Measurements from ENCODE around the gene PAXX. TPM values are rescaled to one million over a fixed set of nuclear protein-coding genes. Genes with fewer than 3 reads are reported as not detected.

The PAXX gene
- total and polyA plus RNA-seq, 9 of the 15 experiments (the other 6 are each of a cell fraction or from before 2014, with no cell fraction given), result 1.2 to 175 (median 38.5) TPM

- peak overlapping the region in 1 of 2 experiments; percentile 36; a peak in 1 of 4 replicates for H3K9ac ChIP-seq (ENCODE audit: insufficient read depth in 1 of 2, low read depth in 2 of 2, low read length in 2 of 2)
- H3K36me3 ChIP-seq (ENCODE audit: control insufficient read depth, insufficient read depth, low read length), result no peaks in the 10 kb centered on the region
- no peaks in the 10 kb centered on the region for H3K9me3 ChIP-seq (replicated peaks; ENCODE audit: control insufficient read depth, insufficient read depth, low read depth, low read length)
- FAIRE-seq (no peak), DNase-seq (ENCODE audit: extremely low read depth in 1 of 4, low spot score in 3 of 4) (peak in 1 of 4 experiments; percentile 24), ATAC-seq (no peak)
- TF ChIP-seq USF2 (CRISPR knock-in tag; IDR thresholded peaks at IDR 0.05), result 0 out of 2 replicates have a peak, but pooled peaks have one; percentile 4
- peak; percentile 15; the same call in 1 of the 2 replicates for TF ChIP-seq NFIC (IDR thresholded peaks at IDR 0.05)
- peak; percentile 77 for TF ChIP-seq EGR1 (conservative IDR thresholded peaks at IDR 0.05)
- TF ChIP-seq ZEB2 (IDR thresholded peaks at IDR 0.05), result no peak
- no peak for TF ChIP-seq SMARCE1 (IDR thresholded peaks at IDR 0.05)
- H3K79me2 ChIP-seq (ENCODE audit: control insufficient read depth, insufficient read depth, low read length), result no peaks in the 10 kb centered on the region
- peaks cover 0 to 22% of the 10 kb centered on the region in 2 experiments; a peak in 1 of 5 replicates for H3K27me3 ChIP-seq (ENCODE audit: control insufficient read depth in 2 of 2, insufficient read depth in 2 of 2, low read length in 2 of 2)
- no peak overlapping the region for H3K4me3 ChIP-seq
- no peak overlapping the region for H3K4me2 ChIP-seq (ENCODE audit: insufficient read depth, low read length)
- H3K4me1 ChIP-seq (replicated peaks in 1 of 2; ENCODE audit: control insufficient read depth in 2 of 2, insufficient read depth in 2 of 2, low read length in 2 of 2), result peaks cover 0 to 69% of the 10 kb centered on the region in 2 experiments; a peak in 3 of 5 replicates
- H3K27ac ChIP-seq (ENCODE audit: extremely low read depth, low read depth, low read length), result no peak overlapping the region
- ChIA-PET CTCF (ENCODE audit: low intra/inter-chr PET ratio) (interaction anchor here (0.6 kb wide), 1 partner anchor 33 kb away, joined by 3 read pairs; no protein-coding TSS in a partner anchor), POLR2A (interaction anchor here (0.6 to 0.8 kb wide), 5 partner anchors 8 to 95 kb away, joined by 3 read pairs; no protein-coding TSS in a partner anchor)
- 9% methylated on average over 13 of the region's 13 CpGs for WGBS (ENCODE audit: insufficient coverage, low coverage, missing lambda C conversion rate)
- intact Hi-C loops (cut with micrococcal nuclease), result no loop called here
- in situ Hi-C loops (cut with MboI), result loop anchor here (5.0 kb wide), 2 partner anchors 90 to 265 kb away; partner anchors contain the start of gene C8G
- no peak overlapping the region for H2AFZ ChIP-seq (ENCODE audit: low read depth, low read length)
- H3K9me1 ChIP-seq (ENCODE audit: control insufficient read depth, insufficient read depth, low read length), result no peaks in the 10 kb centered on the region
- 0 out of 2 replicates have a peak, but pooled peaks cover 2% of the 10 kb centered on the region for H4K20me1 ChIP-seq (replicated peaks; ENCODE audit: control insufficient read depth, insufficient read depth, low read length)
- BruUV-seq (replicated peaks), result no TSS peak
These were observed 44.8 kb downstream of the PAXX start for GRCh38 chr9:137037035-137037434.

Measured in K562 (cell line).